Smooth muscle cell of the coronary artery (primary cell): ENCODE data around the gene NOP9. TPM values are rescaled to one million over a fixed set of nuclear protein-coding genes. Genes with fewer than 3 reads are reported as not detected.

ENCODE experiments used
- total RNA-seq: library from RNA; depleted of rRNA; stranded (reverse); fragments of >200 nt; gene quantifications from 2 replicates; pipeline ENCODE4 v1.2.3, GENCODE V29; 2014; ENCODE audit warnings: low replicate concordance

Gene NOP9
- 14.4 and 17.4 TPM in 2 replicates for total RNA-seq

DNA sequence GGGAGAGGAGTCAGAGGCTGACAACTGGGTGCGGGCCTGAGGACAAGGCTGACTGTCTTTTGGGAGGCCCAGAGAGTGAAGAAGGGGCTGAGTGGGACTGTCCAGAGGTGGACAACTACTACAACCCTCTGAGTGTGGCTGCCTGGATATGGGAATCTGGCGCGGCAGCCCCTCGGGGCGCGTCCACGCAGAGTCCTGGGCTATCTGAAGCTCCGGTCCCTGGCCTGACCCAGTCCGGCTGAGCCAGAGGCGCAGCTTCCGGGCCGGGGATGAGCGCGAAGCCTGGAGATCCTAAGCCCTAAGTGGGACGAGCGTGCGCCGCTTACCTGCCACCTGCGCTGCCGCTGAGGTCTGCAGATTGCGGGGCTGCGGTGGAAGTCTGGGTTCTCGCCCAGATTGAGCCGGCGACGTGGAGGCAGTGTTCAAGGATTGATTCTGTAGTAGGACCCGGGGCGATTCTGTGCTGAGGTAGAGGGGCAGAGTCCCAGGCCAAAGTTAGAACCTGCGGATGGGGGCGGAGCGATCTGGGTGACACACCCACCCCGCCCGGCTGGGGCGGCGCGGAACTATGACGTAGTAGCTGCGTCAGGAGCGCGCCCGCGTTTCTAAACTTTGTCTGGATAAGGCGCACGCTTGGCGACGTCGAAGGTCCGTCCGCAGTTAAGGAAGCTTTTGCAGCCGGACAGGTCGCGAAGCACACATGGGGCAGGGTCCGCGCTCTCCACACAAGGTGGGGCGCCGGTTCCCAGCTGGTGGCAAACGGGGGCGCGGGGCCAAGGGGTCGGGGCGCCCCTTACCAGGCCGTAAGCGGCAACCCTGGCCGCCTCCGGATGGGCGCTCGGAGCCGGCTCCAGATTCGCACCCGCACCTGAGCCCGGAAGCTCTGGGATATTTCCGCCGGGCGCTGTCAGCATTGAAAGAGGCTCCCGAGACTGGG lies at the start of gene NOP9, which contains the start of gene DHRS1:
Gene NOP9 (plus strand): TSS at position 596 of the 937 bp plus-strand sequence. CDS start 105 bp downstream, at position 701.
Gene DHRS1 (minus strand): TSS at position 526 of the 937 bp plus-strand sequence. CDS start 674 bp downstream, outside the sequence.

DNA sequence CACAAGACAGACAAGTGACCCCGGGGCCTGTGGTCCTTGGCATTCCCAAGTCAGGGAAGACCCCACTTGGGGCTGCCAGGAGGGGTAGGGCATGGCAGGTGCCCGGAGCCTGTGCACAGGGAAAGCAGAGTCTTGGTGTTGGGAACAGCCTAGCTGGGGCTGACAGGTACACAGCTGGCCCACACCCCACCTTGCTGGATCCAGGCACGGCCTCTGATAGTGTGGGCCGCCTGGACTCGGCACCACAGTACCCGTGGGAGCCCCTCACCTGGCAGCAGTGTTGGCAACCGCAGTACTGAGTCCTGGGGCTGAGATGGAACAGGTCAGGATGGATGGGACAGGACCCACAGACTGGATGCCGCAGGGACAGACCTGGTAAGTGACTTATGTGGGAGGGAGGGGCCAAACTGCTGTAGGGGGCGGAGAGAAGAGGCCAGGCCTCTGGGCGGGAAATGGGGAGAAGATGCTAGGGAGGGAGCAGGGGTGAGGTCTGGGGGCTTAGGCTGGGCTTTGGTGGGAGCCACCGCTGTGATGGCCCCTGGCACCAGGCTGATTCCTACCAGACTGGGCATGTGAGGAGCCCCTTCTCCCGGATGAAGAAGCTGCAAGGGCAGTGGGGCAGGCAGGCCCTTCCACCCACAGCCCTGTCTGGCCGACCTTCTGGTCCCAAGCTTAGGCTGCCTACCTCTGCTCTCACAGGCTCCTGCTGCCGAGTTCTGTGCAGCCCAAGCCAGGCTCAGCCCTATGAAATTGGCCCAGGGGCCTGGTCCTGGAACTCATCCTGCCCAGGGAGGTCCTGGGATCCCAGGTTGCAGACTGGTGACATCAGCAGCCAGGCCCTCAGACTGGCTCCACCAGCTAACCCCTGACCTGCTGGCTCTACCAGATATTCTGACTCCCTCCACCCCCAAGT lies 36.6 kb upstream of the NOP9 start, which contains the start of gene TGM1:
Gene TGM1 (minus strand): TSS at position 357 of the 913 bp plus-strand sequence. CDS start 825 bp downstream, outside the sequence.

GRCh38 chr14:24271134-24271833 lies 28.4 kb upstream of the NOP9 start, which contains the start of gene RABGGTA:
Gene RABGGTA (minus strand): TSS chr14:24271597. CDS start chr14:24271115, 482 bp downstream.

GRCh38 chr14:24307575-24308341 lies 8.1 kb downstream of the NOP9 start, which contains the start of gene CIDEB:
Gene CIDEB (minus strand): TSS chr14:24307977. CDS start chr14:24307858, 119 bp downstream.

DNA sequence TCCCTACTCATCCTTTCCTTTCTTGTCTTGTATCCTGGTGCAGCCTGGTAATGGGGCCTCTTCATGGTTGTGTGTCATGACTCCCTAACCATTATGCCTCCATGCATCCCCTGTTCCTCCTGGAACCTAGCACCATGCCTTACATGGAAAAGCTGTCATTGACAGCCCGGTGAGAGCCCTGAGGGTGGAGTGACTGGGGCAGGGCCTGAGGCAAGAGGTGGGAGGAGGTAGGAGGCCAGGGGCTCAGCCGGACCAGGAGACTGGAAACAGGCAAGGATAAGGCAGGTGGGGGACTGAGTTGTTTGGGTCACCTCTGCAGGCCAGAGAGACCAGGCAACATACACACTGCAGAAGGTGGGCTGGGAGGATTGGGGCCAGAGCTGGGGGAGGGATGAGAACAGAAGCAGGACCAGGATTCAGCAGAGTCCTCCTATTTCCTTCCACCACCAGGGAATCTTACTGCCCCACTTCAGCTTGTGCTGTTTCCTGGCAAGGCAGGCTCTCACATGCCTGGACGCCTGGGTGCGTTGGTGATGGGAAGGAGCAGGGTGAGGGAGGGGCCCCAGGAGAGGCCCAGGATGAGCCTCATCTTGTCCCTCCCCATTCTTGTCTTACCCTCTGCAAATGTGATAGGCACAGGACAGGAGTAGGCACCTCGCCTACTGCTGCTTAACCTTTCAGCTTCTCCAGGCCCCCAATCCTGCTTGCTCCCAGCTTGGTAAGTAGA lies 10.1 kb downstream of the NOP9 start, which contains the start of gene LTB4R2:
Gene LTB4R2 (plus strand): TSS at position 603 of the 727 bp plus-strand sequence. CDS start 525 bp downstream, outside the sequence.

GRCh38 chr14:24310646-24311604 lies 11.3 kb downstream of the NOP9 start, which contains the start of gene LTB4R:
Gene LTB4R (plus strand): TSS chr14:24311502. CDS start chr14:24315652, 4,150 bp downstream.

DNA sequence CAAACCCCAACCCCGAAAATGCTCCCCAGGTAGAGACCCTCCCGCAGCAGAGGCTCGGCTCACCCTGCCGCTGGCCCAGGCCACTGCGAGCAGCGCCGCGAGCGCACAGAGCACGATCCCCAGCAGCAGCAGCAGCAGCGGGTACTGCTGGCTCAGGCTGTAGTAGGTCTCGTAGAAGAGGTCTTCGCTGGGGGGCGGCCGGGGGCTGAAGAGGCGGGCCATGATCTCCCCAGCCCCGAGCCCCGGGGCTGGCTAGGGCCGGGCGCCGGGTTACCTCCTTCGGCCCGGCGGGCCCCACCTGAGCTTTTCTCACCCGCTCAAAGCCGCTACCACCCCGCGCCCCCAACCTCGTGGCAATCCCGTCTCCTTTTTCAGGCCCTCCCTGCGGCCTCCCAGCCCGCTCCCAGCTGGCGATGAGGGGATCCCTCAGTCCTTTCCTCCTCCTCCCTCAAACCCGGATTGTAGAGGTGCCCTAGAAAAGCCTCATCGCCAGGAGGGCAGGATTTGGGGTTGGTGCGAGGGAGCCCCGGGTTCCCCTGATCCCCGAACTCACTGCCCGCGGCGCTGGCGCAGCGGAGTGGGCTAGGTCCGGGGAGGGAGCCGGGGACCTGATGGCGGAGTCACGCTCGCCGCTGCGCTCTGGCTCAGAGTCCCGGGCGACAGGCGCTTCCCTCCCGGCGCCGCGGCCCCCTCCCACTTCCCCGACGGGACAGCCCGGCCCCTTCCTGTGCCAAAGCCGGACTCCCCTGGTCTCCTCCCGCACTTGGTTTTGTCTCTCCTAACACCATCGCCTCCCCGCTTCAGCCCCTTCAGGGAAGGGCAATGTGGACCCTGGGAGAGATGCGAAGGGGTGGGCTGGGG lies 35.0 kb downstream of the NOP9 start, which contains the start of gene ADCY4:
Gene ADCY4 (minus strand): TSS at position 641 of the 861 bp plus-strand sequence. CDS start 419 bp downstream, at position 222.

GRCh38 chr14:24339284-24340151 lies 39.9 kb downstream of the NOP9 start, which contains the start of gene RIPK3:
Gene RIPK3 (minus strand): TSS chr14:24339991. CDS start chr14:24339826, 165 bp downstream.

Other genes starting within 250 kb of the NOP9 start
- 0.08 TPM in 1 of 2 replicates, not detected in the other for gene CARMIL3, start 247.8 kb upstream of the NOP9 start, total RNA-seq
- gene CPNE6, start 228.3 kb upstream of the NOP9 start, total RNA-seq = not detected in 2 replicates
- 13.3 and 44.0 TPM in 2 replicates for gene PCK2, start 205.5 kb upstream of the NOP9 start, total RNA-seq
- 59.1 and 62.1 TPM in 2 replicates for gene DCAF11, start 185.1 kb upstream of the NOP9 start, total RNA-seq
- gene NRL, start 184.9 kb upstream of the NOP9 start, total RNA-seq = 0.47 and 1.2 TPM in 2 replicates
- gene FITM1, start 169.2 kb upstream of the NOP9 start, total RNA-seq = 0.23 TPM in 1 of 2 replicates, not detected in the other
- gene PSME1, start 163.7 kb upstream of the NOP9 start, total RNA-seq = 55.3 and 80.6 TPM in 2 replicates
- 19.2 and 21.9 TPM in 2 replicates for gene EMC9, start 158.3 kb upstream of the NOP9 start, total RNA-seq
- gene PSME2, start 153.2 kb upstream of the NOP9 start, total RNA-seq = 28.2 and 87.8 TPM in 2 replicates
- gene RNF31, start 152.4 kb upstream of the NOP9 start, total RNA-seq = 22.2 and 24.9 TPM in 2 replicates
- 68.4 and 96.8 TPM in 2 replicates for gene IRF9, start 138.6 kb upstream of the NOP9 start, total RNA-seq
- gene REC8, start 127.8 kb upstream of the NOP9 start, total RNA-seq = 0.12 and 0.83 TPM in 2 replicates
- gene IPO4, start 111.0 kb upstream of the NOP9 start, total RNA-seq = 27.1 and 41.9 TPM in 2 replicates
- 42.9 and 55.9 TPM in 2 replicates for gene TM9SF1, start 104.4 kb upstream of the NOP9 start, total RNA-seq
- 0.12 TPM in 1 of 2 replicates, not detected in the other for gene TSSK4, start 94.2 kb upstream of the NOP9 start, total RNA-seq
- gene CHMP4A, start 86.4 kb upstream of the NOP9 start, total RNA-seq = 24.2 and 29.7 TPM in 2 replicates
- 10.8 and 18.3 TPM in 2 replicates for gene MDP1, start 83.8 kb upstream of the NOP9 start, total RNA-seq
- 272 and 446 TPM in 2 replicates for gene NEDD8, start 67.5 kb upstream of the NOP9 start, total RNA-seq
- 72.7 and 109 TPM in 2 replicates for gene GMPR2, start 66.9 kb upstream of the NOP9 start, total RNA-seq
- gene TINF2, start 57.2 kb upstream of the NOP9 start, total RNA-seq = 38.3 and 42.2 TPM in 2 replicates
- 1.6 and 2.5 TPM in 2 replicates for gene TGM1, start 36.7 kb upstream of the NOP9 start, total RNA-seq
- 16.8 and 22.3 TPM in 2 replicates for gene RABGGTA, start 28.3 kb upstream of the NOP9 start, total RNA-seq
- gene DHRS1, start 70 bp upstream of the NOP9 start, total RNA-seq = 13.5 and 20.9 TPM in 2 replicates
- gene CIDEB, start 8.1 kb downstream of the NOP9 start, total RNA-seq = 0.08 and 3.3 TPM in 2 replicates
- gene LTB4R2, start 10.3 kb downstream of the NOP9 start, total RNA-seq = 1.2 and 2.3 TPM in 2 replicates
- gene LTB4R, start 11.7 kb downstream of the NOP9 start, total RNA-seq = 0.75 and 6.3 TPM in 2 replicates
- gene ADCY4, start 35.2 kb downstream of the NOP9 start, total RNA-seq = 0.60 and 16.7 TPM in 2 replicates
- 0.23 and 9.4 TPM in 2 replicates for gene RIPK3, start 40.1 kb downstream of the NOP9 start, total RNA-seq
- gene NFATC4, start 68.3 kb downstream of the NOP9 start, total RNA-seq = 18.4 and 77.3 TPM in 2 replicates
- 3.2 and 9.0 TPM in 2 replicates for gene NYNRIN, start 99.2 kb downstream of the NOP9 start, total RNA-seq
- 1.6 and 7.4 TPM in 2 replicates for gene CBLN3, start 129.8 kb downstream of the NOP9 start, total RNA-seq
- 42.2 and 45.3 TPM in 2 replicates for gene KHNYN, start 130.1 kb downstream of the NOP9 start, total RNA-seq
- gene SDR39U1, start 142.9 kb downstream of the NOP9 start, total RNA-seq = 4.4 and 11.3 TPM in 2 replicates
- gene CMA1, start 208.4 kb downstream of the NOP9 start, total RNA-seq = not detected in 2 replicates